ENCODE measurements around the gene STAB1.

The STAB1 gene

DNA sequence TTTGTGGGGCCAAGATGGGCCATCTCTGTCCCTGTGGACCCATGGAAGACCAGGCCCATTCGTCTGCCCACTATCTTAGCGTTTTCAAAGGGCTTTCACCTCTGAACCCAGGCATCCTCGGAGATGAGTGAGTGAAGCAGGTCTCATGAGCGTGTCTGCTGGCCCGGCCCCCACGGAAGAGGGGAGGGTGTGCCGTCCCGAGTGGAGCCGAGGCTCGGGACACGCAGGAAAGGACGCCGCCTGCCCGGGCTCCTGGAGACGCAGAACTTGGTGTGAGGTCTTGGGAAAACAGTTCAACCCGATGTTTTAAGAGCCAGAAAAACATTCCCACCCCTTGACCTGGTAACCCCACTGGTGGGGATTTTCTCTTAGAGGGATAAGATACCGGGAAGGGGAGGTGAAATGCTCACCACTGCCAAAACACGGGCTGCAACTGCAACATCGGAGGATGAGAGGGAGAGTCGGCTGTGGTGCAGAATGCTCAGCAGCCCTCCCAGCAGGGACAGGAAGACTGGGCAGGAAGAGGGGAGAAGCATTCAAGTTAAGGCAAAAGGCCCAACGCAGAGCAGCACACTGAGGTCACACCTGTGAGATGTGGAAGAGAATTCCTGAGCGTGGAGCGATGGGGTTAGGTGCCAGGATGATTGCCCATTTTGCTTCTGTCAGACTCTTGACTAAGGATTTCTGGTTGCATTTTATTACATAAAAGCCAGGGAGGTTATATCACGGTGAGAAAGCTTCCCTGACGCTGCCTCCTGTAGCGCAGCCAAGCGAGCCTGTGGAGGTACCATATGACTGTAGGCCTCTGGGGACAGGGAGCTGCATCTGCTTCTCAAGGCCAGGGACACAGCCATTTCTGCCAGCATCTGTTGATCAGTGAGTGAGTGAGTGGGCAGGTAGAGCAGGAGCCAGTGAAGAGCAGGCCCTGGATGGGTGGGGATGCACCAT, 14.1 kb upstream of the STAB1 start:
- Histone ChIP-seq H3K27me3 (ENCODE audit: insufficient read depth, poor library complexity, severe bottlenecking) (no peaks in the 10 kb centered on the region), H3K4me3 (replicated peaks; ENCODE audit: insufficient read depth, low read length) (no peak overlapping the region), H3K27ac (replicated peaks) (no peak overlapping the region)
- no peak for DNase-seq (ENCODE audit: low read depth in 1 of 2, low spot score in 1 of 2)
- TF ChIP-seq POLR2AphosphoS5 (IDR thresholded peaks at IDR 0.05; ENCODE audit: low read depth) (no peak), GABPA (IDR thresholded peaks at IDR 0.05; ENCODE audit: low read depth) (no peak), SPI1 (IDR thresholded peaks at IDR 0.05; ENCODE audit: borderline replicate concordance, low read depth) (no peak)
- TF ChIP-seq, protein P1, sequence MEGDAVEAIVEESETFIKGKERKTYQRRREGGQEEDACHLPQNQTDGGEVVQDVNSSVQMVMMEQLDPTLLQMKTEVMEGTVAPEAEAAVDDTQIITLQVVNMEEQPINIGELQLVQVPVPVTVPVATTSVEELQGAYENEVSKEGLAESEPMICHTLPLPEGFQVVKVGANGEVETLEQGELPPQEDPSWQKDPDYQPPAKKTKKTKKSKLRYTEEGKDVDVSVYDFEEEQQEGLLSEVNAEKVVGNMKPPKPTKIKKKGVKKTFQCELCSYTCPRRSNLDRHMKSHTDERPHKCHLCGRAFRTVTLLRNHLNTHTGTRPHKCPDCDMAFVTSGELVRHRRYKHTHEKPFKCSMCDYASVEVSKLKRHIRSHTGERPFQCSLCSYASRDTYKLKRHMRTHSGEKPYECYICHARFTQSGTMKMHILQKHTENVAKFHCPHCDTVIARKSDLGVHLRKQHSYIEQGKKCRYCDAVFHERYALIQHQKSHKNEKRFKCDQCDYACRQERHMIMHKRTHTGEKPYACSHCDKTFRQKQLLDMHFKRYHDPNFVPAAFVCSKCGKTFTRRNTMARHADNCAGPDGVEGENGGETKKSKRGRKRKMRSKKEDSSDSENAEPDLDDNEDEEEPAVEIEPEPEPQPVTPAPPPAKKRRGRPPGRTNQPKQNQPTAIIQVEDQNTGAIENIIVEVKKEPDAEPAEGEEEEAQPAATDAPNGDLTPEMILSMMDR (IDR thresholded peaks at IDR 0.05; ENCODE audit: insufficient read depth, low read length), result no peak
- TF ChIP-seq, protein P2, sequence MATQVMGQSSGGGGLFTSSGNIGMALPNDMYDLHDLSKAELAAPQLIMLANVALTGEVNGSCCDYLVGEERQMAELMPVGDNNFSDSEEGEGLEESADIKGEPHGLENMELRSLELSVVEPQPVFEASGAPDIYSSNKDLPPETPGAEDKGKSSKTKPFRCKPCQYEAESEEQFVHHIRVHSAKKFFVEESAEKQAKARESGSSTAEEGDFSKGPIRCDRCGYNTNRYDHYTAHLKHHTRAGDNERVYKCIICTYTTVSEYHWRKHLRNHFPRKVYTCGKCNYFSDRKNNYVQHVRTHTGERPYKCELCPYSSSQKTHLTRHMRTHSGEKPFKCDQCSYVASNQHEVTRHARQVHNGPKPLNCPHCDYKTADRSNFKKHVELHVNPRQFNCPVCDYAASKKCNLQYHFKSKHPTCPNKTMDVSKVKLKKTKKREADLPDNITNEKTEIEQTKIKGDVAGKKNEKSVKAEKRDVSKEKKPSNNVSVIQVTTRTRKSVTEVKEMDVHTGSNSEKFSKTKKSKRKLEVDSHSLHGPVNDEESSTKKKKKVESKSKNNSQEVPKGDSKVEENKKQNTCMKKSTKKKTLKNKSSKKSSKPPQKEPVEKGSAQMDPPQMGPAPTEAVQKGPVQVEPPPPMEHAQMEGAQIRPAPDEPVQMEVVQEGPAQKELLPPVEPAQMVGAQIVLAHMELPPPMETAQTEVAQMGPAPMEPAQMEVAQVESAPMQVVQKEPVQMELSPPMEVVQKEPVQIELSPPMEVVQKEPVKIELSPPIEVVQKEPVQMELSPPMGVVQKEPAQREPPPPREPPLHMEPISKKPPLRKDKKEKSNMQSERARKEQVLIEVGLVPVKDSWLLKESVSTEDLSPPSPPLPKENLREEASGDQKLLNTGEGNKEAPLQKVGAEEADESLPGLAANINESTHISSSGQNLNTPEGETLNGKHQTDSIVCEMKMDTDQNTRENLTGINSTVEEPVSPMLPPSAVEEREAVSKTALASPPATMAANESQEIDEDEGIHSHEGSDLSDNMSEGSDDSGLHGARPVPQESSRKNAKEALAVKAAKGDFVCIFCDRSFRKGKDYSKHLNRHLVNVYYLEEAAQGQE (IDR thresholded peaks at IDR 0.05; ENCODE audit: insufficient replicate concordance, low read depth), result no peak

DNA sequence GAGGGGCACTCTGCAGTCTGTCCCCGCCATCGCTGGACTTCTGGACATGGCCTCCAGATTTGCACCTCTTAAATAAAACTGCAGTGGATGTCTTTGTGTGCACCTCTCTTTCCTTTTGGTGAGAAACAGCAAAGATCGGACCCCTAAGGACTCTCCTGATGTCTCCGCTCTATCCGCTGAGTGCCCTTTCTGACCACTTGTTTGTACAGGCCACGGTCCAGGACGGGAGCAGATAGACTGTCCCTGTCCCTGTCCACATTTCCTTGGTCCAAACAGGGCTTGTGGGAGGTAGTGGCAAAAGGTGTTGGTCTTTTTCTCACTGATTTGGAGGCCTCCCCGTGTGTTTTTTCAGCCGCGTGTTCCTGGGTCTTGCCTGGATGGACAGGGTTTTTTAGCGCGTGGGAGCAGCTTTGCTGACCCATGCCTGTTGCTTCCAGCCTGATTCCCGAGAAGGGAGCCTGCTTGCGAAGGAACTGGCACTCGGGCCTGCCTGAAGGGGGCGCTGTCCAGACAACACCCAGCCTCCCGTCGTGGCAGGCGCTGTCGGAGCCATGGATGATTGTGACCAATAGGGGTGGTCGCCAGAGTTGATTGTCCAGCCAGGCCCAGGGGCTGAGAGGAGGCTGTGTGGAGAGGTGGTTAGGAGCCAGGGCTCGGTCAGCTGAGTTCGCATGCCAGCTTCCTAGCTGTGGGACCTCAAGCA, 13.2 kb upstream of the STAB1 start:
- DNase-seq (ENCODE audit: low read depth in 1 of 2, low spot score in 1 of 2), result no peak
- H3K27me3 ChIP-seq (ENCODE audit: insufficient read depth, poor library complexity, severe bottlenecking), result no peaks in the 10 kb centered on the region
- TF ChIP-seq POLR2AphosphoS5 (IDR thresholded peaks at IDR 0.05; ENCODE audit: low read depth) (no peak), GABPA (IDR thresholded peaks at IDR 0.05; ENCODE audit: low read depth) (no peak), SPI1 (IDR thresholded peaks at IDR 0.05; ENCODE audit: borderline replicate concordance, low read depth) (no peak)
- TF ChIP-seq, protein P1 (IDR thresholded peaks at IDR 0.05; ENCODE audit: insufficient read depth, low read length), result no peak
- TF ChIP-seq, protein P2 (IDR thresholded peaks at IDR 0.05; ENCODE audit: insufficient replicate concordance, low read depth), result no peak
- H3K4me3 ChIP-seq (replicated peaks; ENCODE audit: insufficient read depth, low read length), result no peak overlapping the region
- no peak overlapping the region for H3K27ac ChIP-seq (replicated peaks)

DNA sequence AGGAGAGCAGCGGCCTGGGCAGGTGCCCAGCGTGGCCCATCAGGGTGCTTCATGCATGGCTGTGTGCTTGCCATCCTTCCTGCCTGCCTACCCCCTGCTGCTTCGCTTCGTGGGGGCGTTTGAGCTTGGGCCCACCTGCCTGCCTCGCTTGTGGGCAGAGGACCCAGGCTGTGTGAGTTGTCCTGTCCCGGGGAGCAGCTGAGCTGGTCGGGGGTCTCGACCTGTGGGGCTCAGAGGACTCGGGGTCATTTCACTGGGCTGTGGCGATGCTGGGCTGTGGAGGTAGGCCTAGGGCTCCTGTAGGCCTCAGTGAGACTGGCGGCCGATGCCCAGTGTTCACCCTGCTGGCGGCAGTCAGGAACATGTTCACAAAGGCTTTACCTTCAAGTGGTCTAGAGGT, 12.1 kb upstream of the STAB1 start:
- H3K27ac ChIP-seq (replicated peaks), result no peak overlapping the region

More for the DNA sequence above, 12.1 kb upstream of the STAB1 start:
- TF ChIP-seq SPI1 (IDR thresholded peaks at IDR 0.05; ENCODE audit: borderline replicate concordance, low read depth), result no peak
- no peak for TF ChIP-seq GABPA (IDR thresholded peaks at IDR 0.05; ENCODE audit: low read depth)
- DNase-seq (ENCODE audit: low read depth in 1 of 2, low spot score in 1 of 2), result no peak
- no peaks in the 10 kb centered on the region for H3K27me3 ChIP-seq (ENCODE audit: insufficient read depth, poor library complexity, severe bottlenecking)
- no peak overlapping the region for H3K4me3 ChIP-seq (replicated peaks; ENCODE audit: insufficient read depth, low read length)

All from HL-60 (cell line).